Fibroblast of skin of right biceps (primary cell): ENCODE results near the gene TRIM2.

Experiments used
- DNase-seq: peaks from one replicate; pipeline ENCODE4 v3.0.0-alpha.2; 2013

The TRIM2 gene

GRCh38 chr4:153249199-153250041, 45.2 kb downstream of the TRIM2 start:
- DNase-seq: peak; percentile 75

DNA sequence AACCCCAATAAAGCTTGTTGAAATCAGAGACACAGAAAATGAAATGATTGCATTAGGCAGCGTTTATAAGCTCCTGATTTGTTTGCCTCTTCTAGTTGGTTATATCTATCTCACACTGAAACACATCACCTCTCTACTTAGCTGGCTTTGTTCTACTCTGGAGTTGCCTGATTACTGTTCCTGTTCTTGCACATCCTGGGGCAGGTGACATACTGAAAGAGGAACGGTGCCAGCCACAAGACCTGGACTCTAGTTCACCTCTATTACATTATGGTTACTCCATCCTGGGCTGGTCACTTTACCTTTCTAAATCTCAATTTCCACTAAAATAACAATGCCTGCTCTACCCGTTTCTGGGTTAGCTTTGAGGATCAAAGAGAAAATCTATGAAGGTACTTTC, 47.9 kb downstream of the TRIM2 start:
- DNase-seq: no peak

- DNase-seq: no peak
Measured at GRCh38 chr4:153255233-153255632, 51.0 kb downstream of the TRIM2 start.

DNA sequence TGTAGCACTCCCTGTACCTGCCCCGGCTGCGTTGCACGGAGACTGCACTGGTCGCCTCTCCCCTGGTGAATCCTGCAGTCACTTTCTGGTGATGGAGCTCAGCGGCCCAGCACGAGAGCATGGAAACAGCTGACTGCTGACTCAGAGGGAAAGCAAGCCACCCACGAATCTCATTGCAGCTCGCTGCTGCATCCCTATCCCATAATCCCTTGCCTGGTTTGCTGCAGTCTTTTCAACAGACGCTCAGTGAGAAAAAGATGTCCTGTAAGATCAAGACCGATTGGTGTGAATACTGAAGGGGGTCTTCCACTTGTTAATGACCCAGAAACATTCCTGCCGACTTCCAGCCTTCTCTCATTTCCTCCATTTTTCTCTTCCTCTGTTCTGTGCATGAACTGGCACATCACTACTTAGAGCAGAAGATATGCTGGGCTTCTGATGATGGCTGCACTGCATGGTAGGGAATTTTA, 52.9 kb downstream of the TRIM2 start:
- peak; percentile 82 for DNase-seq

DNA sequence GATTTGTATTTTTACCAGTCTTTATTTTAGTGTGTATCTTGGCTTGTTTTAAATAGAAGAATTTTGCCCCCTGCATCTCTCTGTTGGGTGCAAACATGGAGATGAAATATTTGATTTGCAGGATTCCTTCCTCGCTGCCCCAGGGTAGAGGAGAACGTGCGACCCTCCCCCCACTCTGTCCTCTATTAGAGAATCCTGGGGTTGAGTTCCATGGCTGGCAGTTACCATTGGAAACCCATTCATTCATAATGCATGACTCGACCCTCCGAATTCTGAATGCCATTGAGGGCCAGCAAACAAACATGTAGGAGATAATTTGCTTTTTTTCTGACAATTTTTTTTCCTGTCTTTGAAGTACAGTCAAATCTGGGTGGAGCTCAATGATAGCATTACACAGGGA, 53.7 kb downstream of the TRIM2 start:
- peak; percentile 45 for DNase-seq

DNA sequence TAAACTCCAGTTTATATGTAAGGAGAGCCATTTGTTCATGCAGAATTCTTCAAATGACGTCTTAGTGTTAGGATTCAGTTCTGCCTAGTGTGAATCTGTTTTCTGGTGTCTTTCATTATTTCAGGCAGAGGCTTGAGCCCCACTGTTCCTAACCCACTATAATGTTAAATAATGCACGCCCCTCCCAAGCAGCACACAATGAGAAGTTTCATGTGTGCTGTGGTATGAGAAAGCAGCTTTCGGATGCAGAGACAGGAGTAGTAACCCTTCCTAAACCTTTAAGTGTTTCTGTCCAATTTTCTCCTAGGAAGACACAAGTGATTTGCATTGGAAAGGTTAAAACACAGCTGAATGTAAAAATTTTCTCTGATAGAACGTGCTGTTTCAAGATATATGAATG, 54.5 kb downstream of the TRIM2 start:
- DNase-seq: no peak

DNA sequence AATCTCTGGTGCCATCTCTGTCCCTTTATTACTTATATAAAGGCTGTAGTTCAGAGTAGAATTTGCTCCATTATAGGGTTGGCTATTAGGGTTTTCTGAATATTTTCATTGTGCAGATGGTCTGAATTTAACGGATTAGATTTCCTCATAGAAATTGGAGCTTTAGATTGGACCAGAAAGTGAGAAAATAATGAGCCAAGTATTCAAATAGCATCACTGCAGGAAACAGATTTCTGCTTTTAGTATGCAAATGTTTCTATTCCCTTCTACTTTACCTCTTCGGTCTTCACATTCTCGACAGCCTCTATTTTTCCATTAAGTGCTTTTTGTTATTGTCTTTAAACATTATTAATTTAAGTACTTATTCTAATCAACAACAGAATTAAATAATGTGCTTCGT, 55.4 kb downstream of the TRIM2 start:
- DNase-seq: no peak

DNA sequence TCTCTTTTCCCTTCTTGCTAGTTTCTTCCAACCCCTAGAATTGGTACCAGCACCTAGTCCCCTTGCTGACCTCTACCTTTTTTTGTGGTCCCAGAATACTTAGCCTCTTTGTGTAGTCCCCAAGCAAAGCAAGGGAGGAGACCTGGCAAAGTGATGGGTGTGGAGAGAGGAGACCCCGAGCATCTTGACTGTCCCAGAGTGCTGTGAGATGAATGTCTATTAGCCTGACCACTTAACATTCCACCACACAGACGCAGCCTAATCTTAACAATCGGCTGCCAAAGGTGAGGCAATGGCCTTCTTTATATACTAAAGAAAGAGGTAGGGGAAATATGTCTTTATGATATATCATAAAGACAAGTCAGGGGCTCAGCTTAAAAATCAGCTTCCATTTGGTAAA, 55.9 kb downstream of the TRIM2 start:
- DNase-seq: peak; percentile 28

DNA sequence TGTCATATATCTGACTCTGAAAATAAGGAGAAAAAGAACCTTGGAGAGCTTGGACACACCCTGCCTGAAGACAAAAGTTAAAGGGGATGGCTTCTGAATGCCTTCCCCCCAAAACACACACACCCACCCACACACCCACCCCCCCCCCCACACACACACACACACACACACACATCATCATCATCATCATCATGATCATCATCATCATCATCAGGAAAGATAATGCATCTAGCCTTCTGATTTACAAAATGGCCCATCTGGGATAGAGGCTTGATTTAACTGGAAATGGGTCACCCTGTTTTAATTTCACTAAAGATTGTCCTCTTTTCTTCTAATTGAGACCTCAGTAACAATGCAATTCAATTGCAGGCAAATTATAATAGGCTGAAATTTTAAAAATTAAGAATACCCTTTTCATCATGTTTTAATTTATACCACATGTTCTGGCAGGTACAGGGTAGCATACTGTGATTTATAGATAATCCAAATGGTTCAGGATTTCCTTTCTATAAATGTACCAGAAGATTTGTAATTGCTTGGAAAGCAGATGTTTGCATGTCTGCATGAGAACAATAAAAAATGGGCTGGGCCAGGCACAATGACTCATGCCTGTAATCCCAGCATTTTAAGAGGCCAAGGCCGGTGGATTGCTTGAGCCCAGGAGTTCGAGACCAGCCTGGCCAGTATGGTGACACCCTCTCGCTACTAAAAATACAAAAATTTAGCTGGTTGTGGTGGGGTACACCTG, 56.5 kb downstream of the TRIM2 start:
- DNase-seq: peak; percentile 55

- peak; percentile 8 for DNase-seq
Measured at GRCh38 chr4:153261461-153261860, 57.2 kb downstream of the TRIM2 start.

DNA sequence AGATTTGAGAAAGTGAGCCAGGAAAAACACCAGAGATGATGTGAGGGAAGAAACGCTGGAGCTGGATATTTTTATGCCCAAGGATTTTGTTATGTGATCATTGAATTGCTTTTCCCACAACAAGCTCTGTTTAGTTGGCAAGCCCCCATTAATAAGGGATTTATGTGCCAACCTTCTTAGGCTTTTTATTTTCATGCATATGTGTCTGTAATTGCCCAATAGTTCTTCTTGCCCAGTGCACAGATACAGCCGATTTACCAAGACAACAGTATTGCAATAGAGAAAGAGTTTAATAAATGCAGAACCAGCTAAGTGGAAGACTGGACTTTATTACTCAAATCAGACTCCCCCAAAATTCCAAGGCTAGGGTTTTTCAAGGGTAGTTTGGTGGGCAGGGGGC, 57.7 kb downstream of the TRIM2 start:
- DNase-seq: no peak

DNA sequence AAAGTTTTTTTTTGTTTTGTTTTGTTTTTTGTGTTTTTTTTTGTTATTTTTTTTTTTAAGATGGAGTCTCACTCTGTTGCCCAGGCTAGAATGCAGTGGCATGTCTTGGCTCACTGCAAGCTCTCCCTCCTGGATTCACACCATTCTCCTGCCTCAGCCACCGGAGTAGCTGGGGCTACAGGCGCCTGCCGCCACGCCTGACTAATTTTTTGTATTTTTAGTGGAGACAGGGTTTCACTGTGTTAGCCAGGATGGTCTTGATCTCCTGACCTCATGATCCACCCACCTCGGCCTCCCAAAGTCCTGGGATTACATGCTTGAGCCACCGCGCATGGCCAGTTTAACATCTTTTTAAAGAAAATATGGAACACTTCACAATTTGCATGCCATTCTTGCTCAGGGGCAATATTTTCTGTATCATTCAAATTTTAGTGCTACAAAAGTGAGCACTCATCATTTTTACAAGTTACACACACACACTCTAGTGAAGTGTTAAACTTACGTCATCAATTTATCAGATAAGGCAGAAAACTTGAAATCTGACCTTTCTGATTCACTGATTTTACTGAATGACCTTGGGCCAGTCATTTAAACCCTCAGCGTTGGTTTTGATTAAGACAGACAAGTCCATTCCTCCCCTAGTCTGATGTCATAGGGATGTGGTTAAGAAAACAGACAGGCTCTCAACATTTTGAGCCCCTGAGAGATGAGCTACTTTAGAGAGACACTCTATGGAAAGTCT, 61.2 kb downstream of the TRIM2 start:
- no peak for DNase-seq

- DNase-seq: peak; percentile 19
Measured at GRCh38 chr4:153266988-153267387, 62.7 kb downstream of the TRIM2 start.

DNA sequence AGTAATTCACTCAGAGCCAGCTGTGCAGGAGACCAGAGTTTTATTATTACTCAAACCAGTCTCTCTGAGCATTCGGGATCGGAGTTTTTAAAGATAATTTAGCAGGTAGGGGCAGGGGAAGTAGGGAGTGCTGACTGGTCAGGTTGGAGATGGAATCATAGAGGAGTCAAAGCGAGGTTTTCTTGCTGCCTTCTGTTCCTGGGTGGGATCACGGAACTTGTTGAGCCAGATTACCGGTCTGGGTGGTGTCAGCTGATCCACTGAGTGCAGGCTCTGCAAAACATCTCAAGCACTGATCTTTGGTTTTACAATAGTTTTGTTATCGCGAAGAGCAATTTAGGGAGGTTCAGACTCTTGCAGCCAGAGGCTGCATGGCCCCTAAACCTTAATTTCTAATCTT, 63.6 kb downstream of the TRIM2 start:
- DNase-seq: no peak

DNA sequence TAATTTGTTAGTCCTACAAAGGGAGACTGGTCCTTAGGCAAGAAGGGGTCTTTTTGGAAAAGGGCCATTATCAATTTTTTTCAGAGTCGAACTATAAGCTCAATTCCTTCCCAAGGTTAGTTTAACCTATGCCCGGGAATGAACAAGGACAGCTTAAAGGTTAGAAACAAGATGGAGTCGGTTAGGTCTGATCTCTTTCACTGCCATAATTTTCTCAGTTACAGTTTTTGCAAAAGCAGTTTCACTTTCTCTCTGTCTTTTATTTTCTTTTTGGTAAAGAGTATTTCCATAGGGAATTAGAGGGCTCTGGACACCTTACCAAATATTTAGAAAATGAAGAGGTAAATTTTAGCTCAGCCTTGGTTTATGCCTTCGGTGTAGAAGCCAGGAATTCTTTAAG, 64.1 kb downstream of the TRIM2 start:
- no peak for DNase-seq

GRCh38 chr4:153269218-153269990, 65.2 kb downstream of the TRIM2 start:
- no peak for DNase-seq

- DNase-seq: no peak
Measured at GRCh38 chr4:153270361-153270760, 66.1 kb downstream of the TRIM2 start.

DNA sequence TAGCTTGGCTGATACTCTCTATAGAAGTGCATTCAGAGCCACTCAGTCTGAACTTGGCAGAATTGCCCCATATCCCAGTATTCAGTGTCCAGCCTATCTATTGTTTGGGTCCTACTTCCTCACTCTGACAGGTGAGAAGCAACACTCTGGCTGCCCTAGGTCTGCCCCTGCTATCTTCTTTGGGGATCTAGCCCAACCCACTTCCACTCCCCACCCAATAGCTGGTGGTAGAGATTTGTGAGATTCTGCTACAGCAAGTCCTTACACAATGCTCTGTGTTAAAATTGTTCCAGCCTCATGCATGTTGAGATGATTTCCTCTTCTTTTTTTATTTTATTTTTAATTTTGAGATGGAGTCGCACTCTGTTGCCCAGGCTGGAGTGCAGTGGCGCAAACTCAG, 67.6 kb downstream of the TRIM2 start:
- DNase-seq: no peak

DNA sequence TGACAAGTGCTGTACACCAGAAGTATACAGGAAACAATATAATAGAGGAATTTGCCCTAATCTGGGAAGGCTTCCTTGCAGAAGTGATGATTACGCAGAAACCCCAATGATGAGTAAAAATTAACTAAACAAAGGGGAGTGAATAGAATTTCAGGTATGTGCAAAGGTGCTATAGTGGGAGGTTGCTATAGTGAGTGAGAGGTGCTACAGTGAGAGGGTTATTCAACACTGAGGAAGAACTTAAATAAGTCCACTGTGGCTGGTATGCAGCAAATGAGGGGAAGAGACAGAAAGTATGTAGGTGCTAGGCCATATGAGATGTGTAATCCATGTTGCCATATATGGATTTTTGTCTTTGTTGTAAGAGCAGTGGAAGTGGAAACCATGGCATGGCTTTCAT, 69.5 kb downstream of the TRIM2 start:
- no peak for DNase-seq

GRCh38 chr4:153274967-153275366, 70.7 kb downstream of the TRIM2 start:
- DNase-seq: no peak

GRCh38 chr4:153275380-153276276, 71.4 kb downstream of the TRIM2 start:
- DNase-seq: no peak

GRCh38 chr4:153276971-153277370, 72.7 kb downstream of the TRIM2 start:
- no peak for DNase-seq
